GM12872 (cell line): ENCODE results near the gene FBXW11.

Experiments used
- TF ChIP-seq, protein P1 (sequence below): IDR thresholded peaks from 3 replicates; pipeline ENCODE4 v1.5.1; 2011; ENCODE audit warnings: low read depth, mild to moderate bottlenecking, low read length, moderate library complexity; ENCODE audit not compliant: insufficient read depth

The FBXW11 gene

DNA sequence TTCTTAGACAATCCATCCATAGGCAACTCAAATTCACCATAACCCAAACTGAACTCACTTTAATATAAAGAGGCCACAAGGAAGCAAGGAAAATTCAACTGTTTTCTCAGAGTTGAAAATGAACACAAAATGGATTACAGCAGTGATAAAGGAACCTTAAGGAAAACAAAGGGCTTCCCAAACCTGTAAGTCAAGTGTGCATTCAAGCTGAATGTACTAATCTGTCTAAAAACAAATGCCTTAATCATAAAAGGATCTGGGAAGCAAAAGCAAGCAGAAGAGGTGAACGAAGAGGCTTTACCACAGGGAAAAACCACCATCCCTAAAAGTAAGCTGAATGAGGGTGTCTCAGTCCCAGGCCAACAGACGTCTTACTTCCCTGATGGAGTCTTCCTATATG lies 13.6 kb downstream of the FBXW11 start:
- TF ChIP-seq, protein P1, sequence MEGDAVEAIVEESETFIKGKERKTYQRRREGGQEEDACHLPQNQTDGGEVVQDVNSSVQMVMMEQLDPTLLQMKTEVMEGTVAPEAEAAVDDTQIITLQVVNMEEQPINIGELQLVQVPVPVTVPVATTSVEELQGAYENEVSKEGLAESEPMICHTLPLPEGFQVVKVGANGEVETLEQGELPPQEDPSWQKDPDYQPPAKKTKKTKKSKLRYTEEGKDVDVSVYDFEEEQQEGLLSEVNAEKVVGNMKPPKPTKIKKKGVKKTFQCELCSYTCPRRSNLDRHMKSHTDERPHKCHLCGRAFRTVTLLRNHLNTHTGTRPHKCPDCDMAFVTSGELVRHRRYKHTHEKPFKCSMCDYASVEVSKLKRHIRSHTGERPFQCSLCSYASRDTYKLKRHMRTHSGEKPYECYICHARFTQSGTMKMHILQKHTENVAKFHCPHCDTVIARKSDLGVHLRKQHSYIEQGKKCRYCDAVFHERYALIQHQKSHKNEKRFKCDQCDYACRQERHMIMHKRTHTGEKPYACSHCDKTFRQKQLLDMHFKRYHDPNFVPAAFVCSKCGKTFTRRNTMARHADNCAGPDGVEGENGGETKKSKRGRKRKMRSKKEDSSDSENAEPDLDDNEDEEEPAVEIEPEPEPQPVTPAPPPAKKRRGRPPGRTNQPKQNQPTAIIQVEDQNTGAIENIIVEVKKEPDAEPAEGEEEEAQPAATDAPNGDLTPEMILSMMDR: no peak

DNA sequence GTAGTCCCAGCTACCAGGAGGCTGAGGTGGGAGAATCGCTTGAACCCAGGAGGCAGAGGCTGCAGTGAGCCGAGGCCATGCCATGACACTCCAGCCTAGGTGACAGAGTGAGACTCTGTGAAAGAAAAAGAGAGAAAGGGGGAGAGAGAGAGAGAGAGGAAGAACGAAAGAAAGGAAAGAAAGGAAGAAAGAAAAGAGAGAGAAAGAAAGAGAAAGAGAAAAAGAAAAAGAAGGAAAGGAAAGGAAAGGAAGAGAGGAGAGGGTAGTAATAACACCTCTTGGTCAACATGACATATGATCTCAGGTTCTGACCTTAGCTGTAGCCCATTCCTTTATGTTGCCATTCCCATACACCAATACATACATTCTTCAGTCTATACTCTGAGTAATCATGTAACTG lies 14.1 kb downstream of the FBXW11 start:
- TF ChIP-seq, protein P1: no peak

DNA sequence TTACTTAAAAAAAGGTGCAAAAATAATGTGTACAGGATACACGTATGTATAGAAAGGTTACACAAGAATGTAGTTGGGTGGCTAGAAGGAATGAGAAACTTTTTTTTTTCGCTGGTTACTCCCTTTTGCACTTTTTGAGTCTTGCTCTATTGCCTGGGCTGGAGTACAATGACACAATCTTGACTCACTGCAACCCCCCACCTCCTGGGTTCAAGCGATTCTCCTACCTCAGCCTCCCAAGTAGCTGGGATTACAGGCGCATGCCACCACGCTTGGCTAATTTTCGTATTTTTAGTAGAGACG lies 15.8 kb downstream of the FBXW11 start:
- TF ChIP-seq, protein P1: no peak

DNA sequence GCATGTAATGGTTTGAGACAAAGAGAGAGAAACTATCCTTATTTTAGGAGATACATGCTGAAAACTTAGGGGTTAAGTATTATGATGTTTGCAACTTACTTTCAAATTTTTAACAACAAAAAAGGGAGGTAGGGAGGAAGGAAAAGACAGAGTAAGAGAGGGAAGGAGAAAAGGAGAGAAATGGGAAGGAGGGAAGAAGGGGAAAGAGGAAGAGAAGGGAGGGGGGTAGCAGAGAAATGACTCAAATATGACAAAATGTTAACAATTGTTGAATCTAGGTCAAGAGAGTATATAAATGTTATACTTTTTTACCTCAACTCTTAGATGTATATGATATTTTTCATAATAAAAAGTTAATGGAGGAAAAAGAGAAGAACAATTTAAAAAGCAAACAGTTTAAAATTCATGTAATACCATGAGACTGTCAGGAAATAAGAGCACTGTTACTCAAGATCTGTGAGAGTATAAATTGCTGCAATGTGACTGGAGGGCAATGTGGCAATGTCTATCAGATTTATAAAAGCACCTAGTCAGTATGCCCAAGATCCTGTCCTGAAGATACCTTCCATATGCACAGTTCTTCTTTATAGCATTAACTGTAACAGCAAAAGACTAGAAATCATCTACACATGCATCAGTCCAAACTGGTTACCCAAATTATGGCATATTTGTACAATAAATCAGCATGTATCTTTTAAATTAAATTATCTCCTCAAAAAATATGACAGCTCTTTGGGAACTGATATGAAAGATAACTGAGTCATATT lies 16.3 kb downstream of the FBXW11 start:
- TF ChIP-seq, protein P1: no peak

DNA sequence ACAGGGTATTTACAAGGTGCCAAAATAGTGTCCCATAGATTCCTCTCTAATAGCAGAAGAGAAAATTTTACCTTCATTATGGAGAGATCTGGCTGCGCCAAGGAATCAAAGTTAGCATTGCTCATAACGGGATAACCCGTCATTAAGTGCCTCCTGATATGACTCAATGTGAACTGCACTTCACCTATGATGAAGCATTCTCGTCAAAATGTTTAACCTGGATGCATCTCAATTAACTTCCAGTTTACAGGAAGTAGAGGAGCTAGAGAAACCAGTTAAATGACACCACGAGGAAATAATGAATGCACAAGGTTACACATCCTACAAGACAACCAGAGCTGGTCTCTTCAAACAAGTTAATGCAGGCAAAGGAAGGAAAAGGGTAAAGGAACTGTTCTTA lies 17.2 kb downstream of the FBXW11 start:
- TF ChIP-seq, protein P1: no peak

DNA sequence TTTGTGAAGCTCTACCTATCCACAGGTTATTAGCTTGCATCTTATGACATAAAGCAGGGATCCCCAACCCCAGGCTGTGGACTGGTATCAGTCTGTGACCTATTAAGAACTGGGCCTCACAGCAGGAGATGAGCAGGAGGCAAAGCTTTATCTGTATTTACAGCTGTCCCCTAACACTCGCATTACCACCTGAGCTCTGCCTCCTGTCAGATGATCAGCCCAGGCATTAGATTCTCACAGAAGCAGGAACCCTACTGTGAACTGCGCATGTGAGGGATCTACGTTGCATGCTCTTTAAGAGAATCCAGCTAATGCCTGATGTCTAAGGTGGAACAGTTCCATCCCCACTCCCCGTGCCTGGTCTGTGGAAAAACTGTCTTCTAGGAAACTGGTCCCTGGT lies 19.7 kb downstream of the FBXW11 start:
- TF ChIP-seq, protein P1: no peak

DNA sequence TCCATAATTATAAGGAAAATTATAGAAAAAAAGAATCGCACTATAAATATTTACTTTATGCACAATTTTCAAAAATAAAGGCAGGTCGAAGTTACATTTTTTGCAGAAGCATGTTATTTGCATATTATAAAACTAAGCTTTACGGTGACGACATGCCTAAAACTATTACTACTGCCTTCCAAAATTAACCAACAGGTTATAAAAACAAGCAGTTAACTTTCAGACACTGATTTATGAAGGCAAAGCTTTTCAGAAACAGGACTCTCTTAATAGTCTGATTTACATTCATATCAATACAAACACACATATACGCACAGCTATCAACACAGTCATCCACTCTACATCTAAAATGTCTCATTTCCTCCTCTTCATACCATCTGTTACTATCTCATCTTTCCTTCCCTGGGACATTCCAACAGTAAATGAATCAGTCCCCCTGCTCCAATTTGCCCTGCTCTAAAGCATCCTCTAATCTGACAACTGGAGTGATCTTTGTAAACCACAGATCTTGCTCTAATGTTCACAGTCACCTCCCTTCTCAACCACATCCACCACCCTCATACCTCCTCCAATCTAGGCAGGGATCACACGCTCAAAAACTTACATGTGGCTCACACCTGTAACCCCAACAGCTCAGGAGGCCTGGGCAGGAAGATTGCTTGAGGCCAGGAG lies 21.6 kb downstream of the FBXW11 start:
- TF ChIP-seq, protein P1: no peak
